ENCODE measurements around the gene JUNB.
"Not testable (repeated sequence)": the region's sequence is repeated elsewhere in the genome, so short reads cannot be mapped to it uniquely, and the experiment has no call there.

The JUNB gene

GRCh38 chr19:12815088-12815487, 23.8 kb downstream of the JUNB start:
- no peak for DNase-seq

- not testable (repeated sequence) for DNase-seq
These were observed 25.9 kb downstream of the JUNB start for GRCh38 chr19:12817188-12817587.

- not testable (repeated sequence) for DNase-seq
These were observed 26.5 kb downstream of the JUNB start for GRCh38 chr19:12817810-12818209.

- no peak for DNase-seq
These were observed 30.5 kb downstream of the JUNB start for GRCh38 chr19:12821761-12822160.

GRCh38 chr19:12825254-12826131, 34.2 kb downstream of the JUNB start:
- DNase-seq: no peak

- DNase-seq: peak; percentile 85
These were observed 37.2 kb downstream of the JUNB start for GRCh38 chr19:12828494-12828893.

GRCh38 chr19:12833418-12833737, 42.1 kb downstream of the JUNB start:
- peak; percentile 75 for DNase-seq

- DNase-seq: peak; percentile 41
These were observed 42.7 kb downstream of the JUNB start for GRCh38 chr19:12833738-12834565.

GRCh38 chr19:12834566-12834943, 43.3 kb downstream of the JUNB start, which contains the start of gene RTBDN:
RTBDN (minus strand) TSS chr19:12834579; CDS start chr19:12829979, 4,600 bp downstream.
- DNase-seq: peak; percentile 27

GRCh38 chr19:12834976-12835757, 43.9 kb downstream of the JUNB start:
- no peak for DNase-seq

- DNase-seq: no peak
These were observed 45.2 kb downstream of the JUNB start for GRCh38 chr19:12836529-12836863.

GRCh38 chr19:12837225-12837624, 45.9 kb downstream of the JUNB start:
- no peak for DNase-seq

- peak; percentile 54 for DNase-seq
These were observed 47.0 kb downstream of the JUNB start, which contains the start of gene MAST1 for GRCh38 chr19:12838182-12838885. MAST1 (plus strand) TSS chr19:12838515; CDS start chr19:12838573, 58 bp downstream.

GRCh38 chr19:12838886-12839756, 47.8 kb downstream of the JUNB start:
- peak; percentile 41 for DNase-seq

- DNase-seq: peak; percentile 91
These were observed 49.1 kb downstream of the JUNB start for GRCh38 chr19:12840091-12841079.

- peak; percentile 96 for DNase-seq
These were observed 49.8 kb downstream of the JUNB start for GRCh38 chr19:12841094-12841493.

- no peak for DNase-seq
These were observed 51.2 kb downstream of the JUNB start for GRCh38 chr19:12842511-12842910.

Measured in NCI-H2171 treated with DMSO at 0.1 percent for 48 hours (cell line).